ENCODE measurements around the gene FMNL2.

FMNL2 gene

DNA sequence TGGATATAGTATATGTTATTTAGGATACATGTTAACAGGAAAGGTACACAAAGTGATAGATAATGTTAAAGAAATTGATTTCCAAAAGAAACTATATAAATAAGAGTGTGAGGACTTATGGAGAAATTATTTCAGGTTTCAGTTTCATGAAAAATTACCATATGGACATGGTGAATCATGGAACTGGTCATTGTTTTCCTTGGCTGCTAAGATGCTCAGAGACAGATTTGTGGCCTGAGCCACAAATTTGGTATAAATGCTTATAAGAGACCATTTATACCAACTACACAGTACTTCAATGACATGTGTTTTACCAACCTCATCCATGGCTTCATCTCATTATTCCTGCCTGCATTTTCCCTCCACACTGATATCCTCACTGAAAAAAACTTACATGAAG is 188.1 kb downstream of the FMNL2 start:
- DNase-seq (ENCODE audit: low spot score) = no peak

- peak; percentile 24 for DNase-seq (ENCODE audit: low spot score)
Measured at GRCh38 chr2:152525277-152525838, 190.4 kb downstream of the FMNL2 start.

DNA sequence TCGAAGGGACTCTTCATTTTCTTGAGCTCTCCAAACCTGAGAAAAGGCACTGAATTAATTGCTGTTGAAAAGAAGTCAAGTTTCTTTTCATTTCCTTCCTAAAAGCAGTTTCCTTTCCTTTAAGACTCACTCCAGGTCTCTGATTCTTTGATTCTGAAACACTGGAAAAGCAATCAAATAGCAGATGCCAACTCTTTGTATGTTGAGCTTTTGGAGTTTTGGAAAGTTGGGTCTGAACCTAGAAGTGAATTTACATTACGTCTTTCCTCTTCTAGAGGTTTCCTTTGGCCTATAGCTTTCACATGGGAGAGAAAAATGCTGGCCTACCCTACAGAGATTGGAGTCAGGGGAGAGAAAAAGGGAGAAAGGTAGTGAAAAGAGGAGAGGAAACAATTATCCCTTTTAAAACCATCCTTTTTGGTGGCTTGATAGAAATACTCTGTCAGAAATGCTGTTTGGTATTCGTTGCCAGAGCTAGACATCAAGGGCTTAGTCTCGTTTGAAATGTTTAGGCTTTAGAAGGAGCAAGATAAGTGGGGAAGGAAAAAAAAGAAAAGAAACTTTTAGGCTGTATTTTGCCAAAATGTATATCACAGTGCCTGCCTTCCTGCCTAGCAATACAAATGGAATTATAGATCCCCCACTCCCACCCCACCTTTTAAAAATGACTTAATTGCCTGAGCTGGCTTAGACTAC is 194.6 kb downstream of the FMNL2 start:
- no peak for DNase-seq (ENCODE audit: low spot score)

- no peak for DNase-seq (ENCODE audit: low spot score)
Measured at GRCh38 chr2:152532241-152532640, 197.3 kb downstream of the FMNL2 start.

DNA sequence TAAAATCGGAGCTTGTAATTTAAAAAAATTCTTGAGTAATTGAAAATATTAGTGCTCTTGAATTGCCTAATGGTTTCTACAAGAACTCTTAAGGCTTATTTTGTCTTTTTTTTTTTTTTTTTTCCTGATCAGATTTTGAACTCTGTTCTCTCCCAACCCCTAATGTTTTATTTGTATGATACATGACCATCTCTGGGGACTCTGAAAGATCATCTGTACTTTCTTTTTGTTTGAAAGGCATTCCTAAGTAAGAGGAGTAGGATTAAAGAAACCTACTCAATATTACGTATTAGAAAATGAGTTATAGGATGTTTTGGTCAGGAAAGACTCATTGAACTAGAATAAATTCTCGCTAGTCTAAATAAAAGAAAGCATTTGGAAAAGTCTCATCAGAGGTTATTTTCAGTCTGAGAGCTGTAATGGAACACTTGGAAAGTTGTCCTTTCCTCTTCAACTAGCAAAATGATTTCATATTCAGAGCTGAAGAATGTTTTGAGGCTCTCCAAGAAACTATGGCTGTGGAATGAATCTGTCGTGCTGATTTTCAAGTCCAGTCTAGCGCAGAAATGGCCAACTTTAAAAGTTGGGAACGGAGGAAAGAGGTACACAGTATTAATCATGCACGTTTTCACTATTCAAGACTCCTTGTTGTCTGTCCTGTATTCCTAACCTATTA is 199.6 kb downstream of the FMNL2 start:
- DNase-seq (ENCODE audit: low spot score) = no peak

DNA sequence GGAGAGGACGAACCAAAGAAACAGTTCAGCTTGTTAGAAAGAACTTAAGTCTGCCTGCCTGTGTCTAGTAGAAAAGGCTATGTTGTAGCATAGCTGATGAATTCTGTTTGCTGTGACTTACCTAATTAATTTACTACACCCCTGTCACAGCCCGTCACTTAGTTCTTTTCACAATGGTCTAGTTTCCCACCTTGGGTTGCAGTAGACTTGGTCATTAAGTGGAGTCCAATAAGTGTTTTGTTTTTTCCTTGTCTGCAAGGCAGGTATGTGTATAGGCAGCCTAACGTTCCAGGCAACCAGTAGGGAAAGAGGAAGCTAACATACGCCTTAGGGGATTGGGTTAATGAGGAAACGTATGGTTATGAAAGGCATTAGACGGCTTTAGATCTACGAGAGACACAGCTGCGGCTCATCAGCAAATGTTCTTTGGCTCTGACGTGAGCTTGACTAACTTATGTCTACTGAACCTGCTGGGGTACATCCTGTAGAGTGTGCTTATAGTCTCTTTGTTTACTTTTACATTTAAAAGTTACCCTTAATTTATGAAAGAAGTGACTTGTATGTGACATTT is 202.2 kb downstream of the FMNL2 start:
- DNase-seq (ENCODE audit: low spot score) = no peak

DNA sequence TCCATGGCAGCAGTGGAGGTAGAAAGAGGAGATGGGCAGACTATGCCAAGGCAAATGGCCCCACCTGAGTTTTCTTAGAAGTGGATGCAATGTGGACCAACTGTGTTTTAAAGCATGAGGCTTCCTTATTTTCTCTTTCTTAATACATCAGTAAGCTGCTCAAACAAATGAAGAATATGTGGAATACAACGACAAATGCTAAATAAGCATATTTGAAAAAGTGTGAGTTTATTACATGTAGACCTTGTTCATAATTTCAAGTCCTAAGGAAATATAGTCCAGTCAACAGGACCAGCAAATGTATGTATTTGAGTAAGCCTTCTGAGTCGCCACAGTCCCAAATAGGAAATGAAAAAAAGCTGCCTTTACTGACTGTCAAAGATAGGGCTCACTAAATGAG is 204.4 kb downstream of the FMNL2 start:
- DNase-seq (ENCODE audit: low spot score) = no peak

DNA sequence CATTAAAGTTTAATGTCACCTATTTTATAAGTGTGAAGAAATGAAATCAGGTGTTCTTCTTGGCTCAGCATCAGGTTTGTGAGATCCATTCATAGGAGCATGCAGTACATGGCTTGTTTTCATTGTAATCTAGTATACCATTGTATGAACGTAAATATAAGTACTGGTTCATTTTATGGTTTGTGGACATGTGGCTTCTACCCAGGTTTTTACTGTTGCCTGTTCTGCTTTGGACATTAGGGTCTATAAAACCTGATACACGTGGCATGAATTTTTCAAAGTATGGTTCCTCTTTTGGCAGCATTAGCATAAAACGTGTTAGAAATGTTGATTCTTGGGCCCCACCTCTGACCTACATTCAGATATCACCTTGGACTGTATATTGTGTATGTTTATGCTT is 206.7 kb downstream of the FMNL2 start:
- no peak for DNase-seq (ENCODE audit: low spot score)

- DNase-seq (ENCODE audit: low spot score) = no peak
Measured at GRCh38 chr2:152542337-152542994, 207.5 kb downstream of the FMNL2 start.

DNA sequence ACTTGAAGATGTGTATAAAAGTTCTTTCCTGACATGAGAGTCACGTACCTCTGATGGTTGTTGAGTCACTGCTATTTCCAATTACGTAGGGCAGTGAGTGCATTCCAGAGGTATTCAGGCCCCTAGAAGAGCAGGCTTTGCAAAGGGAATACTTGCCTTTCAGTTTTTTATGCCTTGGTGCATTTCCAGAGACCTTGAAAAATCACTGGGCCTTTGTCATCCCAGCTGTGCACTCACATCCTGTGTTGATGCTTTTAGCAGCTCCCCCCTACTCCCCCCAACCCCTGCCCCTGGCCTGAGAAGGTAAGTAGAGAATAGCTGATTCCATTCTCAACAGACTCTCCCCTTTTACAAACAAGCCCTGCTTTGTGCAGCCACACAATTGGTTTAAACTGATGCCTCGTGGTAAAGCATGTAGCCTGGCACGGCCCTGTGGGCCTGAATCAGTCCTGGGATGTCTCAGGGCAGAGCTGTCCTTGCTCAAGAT is 208.1 kb downstream of the FMNL2 start:
- no peak for DNase-seq (ENCODE audit: low spot score)

- DNase-seq (ENCODE audit: low spot score) = no peak
Measured at GRCh38 chr2:152543717-152544116, 208.7 kb downstream of the FMNL2 start.

- no peak for DNase-seq (ENCODE audit: low spot score)
Measured at GRCh38 chr2:152544638-152545037, 209.7 kb downstream of the FMNL2 start.

- no peak for DNase-seq (ENCODE audit: low spot score)
Measured at GRCh38 chr2:152546230-152546837, 211.4 kb downstream of the FMNL2 start.

DNA sequence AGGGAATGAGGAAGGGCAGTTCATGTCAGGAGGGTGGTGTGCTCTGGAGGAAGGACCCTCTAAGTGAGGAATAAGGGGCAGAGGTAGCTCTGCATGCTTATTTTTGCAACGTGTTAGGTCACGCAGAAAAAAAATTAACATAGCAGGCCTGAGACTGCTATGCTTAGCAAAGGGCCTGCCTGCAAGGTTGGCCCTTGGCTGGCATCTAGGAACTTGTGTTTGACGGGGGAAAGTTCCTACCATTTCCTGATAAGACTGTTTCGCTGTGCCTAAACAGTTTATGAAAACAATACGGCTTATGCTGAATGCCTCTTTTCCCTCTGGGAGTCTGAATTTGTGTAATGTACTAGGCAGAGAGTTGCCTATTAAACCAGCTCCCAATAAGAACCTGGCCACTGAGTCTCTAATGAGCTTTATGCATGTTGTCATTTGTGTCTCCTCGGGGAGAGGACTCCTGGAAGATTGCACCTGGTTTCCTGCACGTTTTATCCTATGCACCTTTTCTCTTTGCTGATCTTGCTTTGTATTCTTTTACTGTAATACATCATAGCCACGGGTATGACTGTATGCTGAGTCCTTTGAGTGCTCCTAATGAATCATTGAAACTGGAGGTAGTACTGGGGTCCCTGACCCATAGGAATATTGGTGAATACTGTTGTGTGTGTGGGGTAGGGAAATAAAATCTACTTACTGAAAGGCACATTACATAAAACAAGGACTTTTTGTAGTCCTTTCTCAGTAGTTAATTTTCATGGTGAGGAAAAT is 213.3 kb downstream of the FMNL2 start:
- no peak for DNase-seq (ENCODE audit: low spot score)

DNA sequence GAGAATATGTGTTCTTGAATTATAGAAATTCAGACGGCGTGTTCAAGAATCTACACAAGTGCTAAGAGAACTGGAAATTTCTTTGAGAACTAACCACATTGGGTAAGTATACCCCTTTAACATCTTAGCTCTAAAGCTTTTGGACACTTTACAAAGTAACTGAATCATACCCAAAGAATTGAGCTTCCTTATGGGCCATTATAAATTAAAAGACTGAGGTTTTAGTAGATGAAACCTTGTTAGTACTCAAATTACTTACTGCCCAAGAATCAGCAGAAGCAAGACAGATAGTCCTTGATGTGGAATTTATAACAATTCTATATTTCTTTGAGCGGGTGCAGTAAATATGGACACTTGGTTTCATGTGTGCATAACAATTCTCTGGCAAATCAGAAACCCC is 214.0 kb downstream of the FMNL2 start:
- DNase-seq (ENCODE audit: low spot score) = no peak

DNA sequence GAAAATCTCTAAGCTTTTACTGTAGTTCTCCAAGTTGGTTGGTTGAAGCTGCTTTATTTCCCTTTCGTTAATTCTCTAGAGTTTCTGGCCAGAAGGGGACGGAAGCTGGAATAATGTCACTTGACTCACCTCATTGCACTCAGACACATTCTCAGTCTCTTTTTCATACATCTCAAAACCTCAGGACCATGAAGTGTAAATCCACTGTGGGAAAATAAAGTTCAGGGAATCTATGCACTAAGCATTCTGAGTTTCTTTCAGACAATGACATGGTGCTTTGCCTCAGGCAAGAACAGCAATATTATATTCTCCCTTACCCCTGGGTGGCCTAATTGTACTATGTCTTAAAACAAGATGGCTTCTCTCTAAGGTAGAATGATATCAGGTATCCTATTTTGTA is 214.4 kb downstream of the FMNL2 start:
- no peak for DNase-seq (ENCODE audit: low spot score)

DNA sequence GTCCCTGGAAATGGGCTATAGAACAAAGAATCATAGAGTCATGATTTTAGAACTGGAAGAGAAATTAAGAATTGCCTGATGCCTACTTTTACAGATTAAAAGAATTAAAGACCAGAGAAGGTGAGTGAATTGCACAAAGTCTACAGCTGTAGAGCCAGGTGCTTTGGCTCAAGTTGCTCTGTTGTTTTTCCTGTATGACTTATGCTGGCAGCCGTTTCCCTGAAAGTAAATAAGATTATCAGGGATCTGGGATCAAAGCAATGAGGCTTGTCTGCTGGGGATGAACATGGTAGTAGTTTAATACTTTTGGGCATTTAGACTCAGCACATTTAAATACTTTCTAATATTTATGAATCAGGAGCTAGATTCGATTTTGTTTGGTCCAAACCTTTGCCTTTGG is 215.4 kb downstream of the FMNL2 start:
- no peak for DNase-seq (ENCODE audit: low spot score)

DNA sequence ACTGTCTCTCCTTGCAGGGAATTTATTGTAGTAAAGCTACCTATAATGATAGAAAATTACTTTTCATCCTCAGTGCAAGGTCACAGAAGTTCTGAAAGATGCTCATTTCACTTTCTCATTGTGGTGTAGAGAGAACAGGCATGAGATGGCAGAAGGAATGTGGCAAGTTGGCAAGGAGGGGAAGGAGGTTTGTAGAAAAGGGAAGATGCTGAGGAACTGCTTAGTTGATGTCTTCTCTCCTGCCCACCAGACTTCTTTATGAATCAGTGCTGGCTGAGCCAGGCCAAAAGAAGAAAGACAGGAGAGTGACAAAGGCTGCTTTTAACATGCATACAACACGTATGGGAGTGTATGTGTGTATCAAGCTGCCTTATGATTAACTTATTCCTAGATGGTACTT is 217.9 kb downstream of the FMNL2 start:
- no peak for DNase-seq (ENCODE audit: low spot score)

DNA sequence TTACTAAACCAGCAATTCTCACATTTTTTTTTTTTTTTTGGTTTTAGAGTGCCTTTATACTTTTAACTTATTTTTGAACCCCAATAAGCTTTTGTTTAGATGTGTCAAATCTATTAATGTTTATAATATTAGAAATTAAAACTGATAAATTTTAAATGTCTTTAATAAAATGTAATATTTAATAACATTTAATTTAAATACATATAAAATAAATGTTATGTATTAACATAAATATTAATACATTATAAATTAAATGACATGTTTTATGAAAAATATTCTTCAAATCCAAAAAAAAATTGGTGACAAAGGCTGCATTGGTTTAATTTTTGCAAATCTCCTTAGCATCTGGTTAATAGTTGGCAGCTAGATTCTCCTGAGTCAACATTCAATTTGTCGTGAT is 218.5 kb downstream of the FMNL2 start:
- no peak for DNase-seq (ENCODE audit: low spot score)

DNA sequence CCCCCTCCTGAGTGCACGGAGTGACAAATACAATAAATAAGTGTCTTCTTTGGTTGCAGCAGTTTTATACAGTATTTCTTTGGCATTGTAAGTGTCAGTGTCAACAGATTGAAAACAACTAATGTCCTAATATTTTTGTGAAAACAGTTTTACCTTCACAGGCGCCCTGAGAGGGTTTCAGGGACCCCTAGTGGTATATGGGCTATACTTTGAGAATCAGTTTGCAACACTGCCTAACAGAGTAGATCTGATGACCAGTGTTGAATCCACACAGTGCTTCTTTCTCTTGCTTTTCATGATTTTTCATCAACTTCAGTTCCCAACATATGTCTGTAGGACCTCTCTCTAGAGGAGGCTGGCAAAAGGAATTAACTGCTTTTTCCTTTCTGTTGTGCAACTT is 220.1 kb downstream of the FMNL2 start:
- DNase-seq (ENCODE audit: low spot score) = no peak

DNA sequence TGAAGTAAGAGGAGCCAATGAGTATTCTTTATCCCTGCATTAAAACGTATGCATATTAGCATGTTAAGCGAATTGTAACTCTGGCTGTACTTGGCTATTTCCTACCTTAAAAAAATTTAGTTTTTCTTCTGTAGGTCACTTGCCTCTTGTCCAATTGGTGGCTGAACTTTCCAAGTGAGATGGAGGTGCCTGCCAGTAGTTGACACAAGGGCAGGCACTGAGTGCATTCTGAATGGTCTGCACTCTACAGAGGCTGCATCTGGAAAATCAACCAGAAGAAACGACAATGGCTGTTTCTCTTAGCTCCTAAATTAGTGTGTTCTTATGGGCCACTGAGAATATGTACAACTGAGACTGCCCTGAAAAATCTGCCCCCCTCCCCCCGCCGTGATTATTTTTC is 221.5 kb downstream of the FMNL2 start:
- DNase-seq (ENCODE audit: low spot score) = no peak
